ENCODE results near the gene TMEM50A.
"Not testable (repeated sequence)": the region's sequence is repeated elsewhere in the genome, so short reads cannot be mapped to it uniquely, and the experiment has no call there.

Gene TMEM50A

DNA sequence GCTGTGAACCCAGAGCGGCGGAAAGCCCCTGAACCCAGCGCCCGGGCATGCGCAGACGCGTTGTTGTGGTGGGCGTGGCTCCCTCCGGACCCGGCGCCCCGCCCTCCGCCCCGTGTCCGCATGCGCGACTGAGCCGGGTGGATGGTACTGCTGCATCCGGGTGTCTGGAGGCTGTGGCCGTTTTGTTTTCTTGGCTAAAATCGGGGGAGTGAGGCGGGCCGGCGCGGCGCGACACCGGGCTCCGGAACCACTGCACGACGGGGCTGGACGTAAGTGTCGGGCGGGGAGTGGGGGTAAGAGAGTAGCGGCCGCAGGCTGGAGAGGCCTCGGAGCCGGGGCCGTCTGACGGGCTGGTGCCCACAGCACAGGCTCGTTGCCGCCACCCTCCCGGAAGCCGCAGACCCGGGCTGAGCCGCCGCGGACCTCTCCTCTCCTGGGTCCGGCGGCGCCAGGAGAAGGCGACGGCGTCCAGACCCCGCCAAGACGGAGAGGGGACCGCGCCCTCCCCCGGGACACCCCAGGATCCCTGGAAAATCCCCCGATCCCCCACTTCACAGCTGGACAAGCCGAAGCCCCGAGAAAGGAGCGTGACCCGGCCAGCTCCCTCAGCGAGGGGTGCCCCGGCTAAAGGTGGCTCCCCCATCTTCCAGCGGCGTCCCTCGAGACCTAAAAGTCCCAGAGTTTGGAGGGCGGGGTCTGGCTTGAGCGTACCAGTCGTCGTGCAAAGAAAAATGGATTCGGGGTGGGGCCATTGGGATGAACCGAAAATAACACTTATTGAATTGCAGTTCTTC is at the start of gene TMEM50A:
TMEM50A (plus strand) TSS at position 147 of the 794 bp plus-strand sequence. CDS start 2,153 bp downstream, outside the sequence.
- no peaks in the 10 kb centered on the region for H3K9me3 ChIP-seq (ENCODE audit: control insufficient read depth in 1 of 2, low read length in 2 of 2)
- H3K27ac ChIP-seq (ENCODE audit: low read length) = peak within 1 kb of the TSS; percentile 91
- peak within 1 kb of the TSS; percentile 86 to 89 for H3K4me3 ChIP-seq (ENCODE audit: low read depth in 1 of 2, low read length in 2 of 2)
- peaks cover 5 to 6% of the 10 kb centered on the region in 2 donors for H3K36me3 ChIP-seq (ENCODE audit: control insufficient read depth in 1 of 2, insufficient read depth in 2 of 2, low read length in 2 of 2)
- peaks cover 14 to 18% of the 10 kb centered on the region in 2 donors for H3K4me1 ChIP-seq (ENCODE audit: control insufficient read depth in 1 of 2, insufficient read depth in 2 of 2, low read length in 2 of 2)
- H3K27me3 ChIP-seq (ENCODE audit: low read depth, low read length) = no peaks in the 10 kb centered on the region

DNA sequence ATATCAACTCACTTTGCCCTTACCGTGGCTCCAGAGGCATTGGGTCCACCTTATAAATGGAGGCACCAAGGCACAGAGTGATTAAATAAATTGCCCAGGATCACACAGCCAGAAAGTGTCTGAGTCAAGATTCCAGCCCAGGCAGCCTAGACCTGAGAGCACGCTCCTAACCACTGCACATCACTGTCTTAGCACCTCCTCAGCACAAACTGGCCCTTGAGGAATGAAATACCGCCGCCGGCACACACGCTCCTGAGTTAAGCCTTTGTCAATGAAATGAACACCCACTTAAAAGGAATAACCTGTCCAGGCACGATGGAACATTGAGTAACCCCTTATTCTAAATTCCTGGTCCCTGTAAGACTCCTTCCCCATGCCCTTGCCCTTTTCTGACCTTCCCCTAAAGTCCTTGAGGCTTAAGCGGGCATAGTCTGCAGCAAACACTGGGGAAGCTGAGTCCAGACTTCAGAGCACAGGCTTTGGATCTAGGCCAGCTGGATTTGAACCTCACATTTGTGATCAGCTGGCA is 49.5 kb upstream of the TMEM50A start:
- H3K4me1 ChIP-seq (ENCODE audit: control insufficient read depth in 1 of 2, insufficient read depth in 2 of 2, low read length in 2 of 2); H3K36me3 ChIP-seq (ENCODE audit: control insufficient read depth in 1 of 2, insufficient read depth in 2 of 2, low read length in 2 of 2); H3K9me3 ChIP-seq (ENCODE audit: control insufficient read depth in 1 of 2, low read length in 2 of 2); H3K4me3 ChIP-seq (ENCODE audit: low read depth in 1 of 2, low read length in 2 of 2); H3K27ac ChIP-seq (ENCODE audit: low read length); H3K27me3 ChIP-seq (ENCODE audit: low read depth, low read length): not testable (repeated sequence)

DNA sequence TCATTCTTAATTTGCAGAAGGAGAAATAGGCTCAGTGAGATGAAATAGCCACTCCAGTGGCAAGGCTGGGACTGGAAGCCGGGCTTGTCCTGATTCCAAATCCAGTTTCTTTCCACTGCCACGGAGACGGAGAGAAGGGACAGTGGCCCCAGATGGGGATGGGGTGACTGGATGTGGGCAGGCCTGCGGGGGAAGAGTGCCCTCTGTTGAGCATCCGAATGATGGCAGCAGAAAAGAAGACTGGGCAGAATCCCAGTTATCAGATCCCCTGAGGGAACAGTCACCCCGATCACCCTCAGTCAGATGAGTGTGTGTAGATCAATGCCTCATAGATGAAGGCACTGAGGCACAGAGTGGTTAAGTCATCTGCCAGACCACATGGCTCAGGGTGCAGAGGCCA is 48.1 kb upstream of the TMEM50A start:
- H3K36me3 ChIP-seq (ENCODE audit: control insufficient read depth in 1 of 2, insufficient read depth in 2 of 2, low read length in 2 of 2); H3K27me3 ChIP-seq (ENCODE audit: low read depth, low read length); H3K4me3 ChIP-seq (ENCODE audit: low read depth in 1 of 2, low read length in 2 of 2); H3K4me1 ChIP-seq (ENCODE audit: control insufficient read depth in 1 of 2, insufficient read depth in 2 of 2, low read length in 2 of 2); H3K27ac ChIP-seq (ENCODE audit: low read length); H3K9me3 ChIP-seq (ENCODE audit: control insufficient read depth in 1 of 2, low read length in 2 of 2): not testable (repeated sequence)

DNA sequence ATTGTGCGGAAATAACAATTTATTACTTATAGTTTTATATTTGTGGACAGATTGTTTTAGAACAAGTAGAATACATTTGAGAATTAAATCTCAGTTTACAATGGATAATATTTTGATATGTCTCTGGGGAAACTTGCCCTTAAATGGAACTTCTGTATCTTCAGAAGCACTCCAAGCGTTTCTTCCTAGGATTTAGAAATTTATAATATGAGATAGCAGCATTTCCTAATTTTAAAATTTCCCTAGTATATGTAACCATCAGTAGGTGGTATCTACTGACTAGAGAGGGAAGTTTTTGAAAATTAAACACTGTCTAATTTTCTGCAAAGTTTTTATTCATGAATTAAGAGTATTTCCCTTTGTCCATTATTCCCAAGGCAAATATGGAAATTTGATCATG is 44.7 kb upstream of the TMEM50A start:
- not testable (repeated sequence) for H3K4me1 ChIP-seq (ENCODE audit: control insufficient read depth in 1 of 2, insufficient read depth in 2 of 2, low read length in 2 of 2); H3K27me3 ChIP-seq (ENCODE audit: low read depth, low read length); H3K9me3 ChIP-seq (ENCODE audit: control insufficient read depth in 1 of 2, low read length in 2 of 2); H3K4me3 ChIP-seq (ENCODE audit: low read depth in 1 of 2, low read length in 2 of 2); H3K36me3 ChIP-seq (ENCODE audit: control insufficient read depth in 1 of 2, insufficient read depth in 2 of 2, low read length in 2 of 2); H3K27ac ChIP-seq (ENCODE audit: low read length)

DNA sequence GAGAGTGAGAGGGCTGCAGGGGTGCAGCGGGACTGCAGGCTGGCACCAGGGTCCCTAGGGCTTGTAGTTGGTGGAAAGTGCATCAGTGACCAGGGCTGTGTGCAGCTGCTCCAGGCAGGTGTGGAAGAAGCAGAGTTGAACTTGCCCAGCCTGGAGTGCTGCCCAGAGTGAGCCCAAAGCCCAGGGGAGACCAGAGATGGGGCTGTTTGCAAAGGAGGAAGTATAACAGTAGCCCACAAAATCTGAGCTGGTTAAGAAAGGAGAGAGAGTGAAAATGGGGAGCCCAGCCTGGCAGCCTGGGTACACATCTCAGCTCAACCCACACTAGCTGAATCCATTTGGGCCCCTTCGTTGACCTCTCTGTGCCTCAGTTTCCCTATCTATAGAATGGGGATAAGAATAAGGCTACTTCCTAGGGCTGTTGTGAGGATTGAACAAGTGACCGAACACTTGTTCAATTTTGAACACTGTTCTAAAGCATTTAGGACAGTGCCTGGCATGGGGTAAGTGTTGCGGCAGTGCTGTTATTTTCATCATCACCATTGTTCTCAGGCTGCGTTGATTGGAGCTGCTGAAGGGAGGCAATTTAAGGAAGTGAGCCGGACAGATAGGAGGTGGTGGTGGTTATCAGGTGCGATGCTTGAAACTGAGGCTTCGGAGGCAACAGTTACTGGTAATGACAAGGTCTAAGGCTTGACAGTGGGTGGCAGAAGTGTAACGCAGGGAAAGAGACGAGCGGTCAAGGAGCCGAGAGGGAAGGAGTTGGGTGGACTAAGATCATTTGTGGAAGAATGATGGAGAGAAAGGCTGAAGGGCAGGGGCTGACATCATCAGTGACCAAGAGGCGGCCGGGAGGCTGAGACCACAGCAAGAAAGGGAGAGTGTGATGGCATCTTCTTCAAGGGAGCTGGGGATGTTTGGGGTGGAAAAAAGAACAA is 43.0 kb upstream of the TMEM50A start:
- not testable (repeated sequence) for H3K27me3 ChIP-seq (ENCODE audit: low read depth, low read length); H3K9me3 ChIP-seq (ENCODE audit: control insufficient read depth in 1 of 2, low read length in 2 of 2); H3K4me3 ChIP-seq (ENCODE audit: low read depth in 1 of 2, low read length in 2 of 2); H3K36me3 ChIP-seq (ENCODE audit: control insufficient read depth in 1 of 2, insufficient read depth in 2 of 2, low read length in 2 of 2); H3K4me1 ChIP-seq (ENCODE audit: control insufficient read depth in 1 of 2, insufficient read depth in 2 of 2, low read length in 2 of 2); H3K27ac ChIP-seq (ENCODE audit: low read length)

DNA sequence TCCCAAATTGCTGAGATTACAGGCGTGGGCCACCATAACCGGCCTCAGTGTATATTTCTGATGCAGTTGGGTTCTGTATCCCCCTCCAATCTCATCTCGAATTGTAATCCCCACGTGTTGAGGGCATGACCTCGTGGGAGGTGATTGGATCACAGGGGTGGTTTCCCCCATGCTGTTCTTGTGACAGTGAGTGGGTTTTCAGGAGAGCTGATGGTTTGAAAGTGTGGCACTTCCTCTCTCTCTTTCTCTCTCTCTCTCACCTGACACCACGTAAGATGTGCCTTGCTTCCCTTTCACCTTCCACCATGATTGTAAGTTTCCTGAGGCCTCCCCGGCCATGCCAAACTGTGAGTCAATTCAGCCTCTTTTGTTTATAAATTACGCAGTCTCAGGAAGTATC is 41.6 kb upstream of the TMEM50A start:
- not testable (repeated sequence) for H3K27me3 ChIP-seq (ENCODE audit: low read depth, low read length); H3K27ac ChIP-seq (ENCODE audit: low read length); H3K36me3 ChIP-seq (ENCODE audit: control insufficient read depth in 1 of 2, insufficient read depth in 2 of 2, low read length in 2 of 2)

DNA sequence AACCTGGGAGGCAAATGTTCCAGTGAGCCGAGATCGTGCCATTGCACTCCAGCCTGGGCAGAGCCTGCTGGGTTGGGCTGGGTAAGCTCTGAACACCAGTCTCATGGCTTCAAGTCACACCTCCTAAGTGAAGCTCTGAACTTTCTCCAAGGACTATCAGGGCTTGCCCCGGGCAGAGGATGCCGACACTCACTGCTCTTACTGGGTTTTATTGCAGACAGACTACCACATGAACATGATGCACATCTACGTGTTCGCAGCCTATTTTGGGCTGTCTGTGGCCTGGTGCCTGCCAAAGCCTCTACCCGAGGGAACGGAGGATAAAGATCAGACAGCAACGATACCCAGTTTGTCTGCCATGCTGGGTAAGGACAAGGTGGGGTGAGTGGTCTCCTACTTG is 37.4 kb upstream of the TMEM50A start:
- H3K27me3 ChIP-seq (ENCODE audit: low read depth, low read length); H3K4me1 ChIP-seq (ENCODE audit: control insufficient read depth in 1 of 2, insufficient read depth in 2 of 2, low read length in 2 of 2); H3K27ac ChIP-seq (ENCODE audit: low read length); H3K9me3 ChIP-seq (ENCODE audit: control insufficient read depth in 1 of 2, low read length in 2 of 2); H3K4me3 ChIP-seq (ENCODE audit: low read depth in 1 of 2, low read length in 2 of 2); H3K36me3 ChIP-seq (ENCODE audit: control insufficient read depth in 1 of 2, insufficient read depth in 2 of 2, low read length in 2 of 2): not testable (repeated sequence)

More for the DNA sequence above, 41.6 kb upstream of the TMEM50A start:
- H3K4me3 ChIP-seq (ENCODE audit: low read depth in 1 of 2, low read length in 2 of 2); H3K9me3 ChIP-seq (ENCODE audit: control insufficient read depth in 1 of 2, low read length in 2 of 2); H3K4me1 ChIP-seq (ENCODE audit: control insufficient read depth in 1 of 2, insufficient read depth in 2 of 2, low read length in 2 of 2): not testable (repeated sequence)

DNA sequence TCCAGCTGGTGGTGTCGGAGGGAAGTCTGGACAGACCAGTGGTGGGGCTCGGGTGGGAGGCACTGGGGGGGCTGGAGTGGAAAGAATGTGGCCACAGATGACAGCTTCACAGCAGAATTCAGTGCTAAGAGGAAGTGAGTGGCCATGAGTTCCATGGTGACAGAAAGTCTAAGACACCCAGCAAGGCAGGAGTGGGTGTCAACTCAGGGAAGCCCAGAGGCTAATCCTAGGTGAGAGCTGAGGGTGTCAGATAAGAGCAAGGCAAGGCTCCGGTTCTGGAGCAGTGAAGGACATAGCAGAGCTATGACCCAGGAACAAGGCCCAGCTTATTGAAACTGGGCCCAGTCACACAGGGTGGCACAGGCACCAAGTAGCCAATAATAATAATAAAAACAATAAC is 35.8 kb upstream of the TMEM50A start:
- H3K4me1 ChIP-seq (ENCODE audit: control insufficient read depth in 1 of 2, insufficient read depth in 2 of 2, low read length in 2 of 2); H3K27me3 ChIP-seq (ENCODE audit: low read depth, low read length); H3K9me3 ChIP-seq (ENCODE audit: control insufficient read depth in 1 of 2, low read length in 2 of 2); H3K36me3 ChIP-seq (ENCODE audit: control insufficient read depth in 1 of 2, insufficient read depth in 2 of 2, low read length in 2 of 2); H3K4me3 ChIP-seq (ENCODE audit: low read depth in 1 of 2, low read length in 2 of 2); H3K27ac ChIP-seq (ENCODE audit: low read length): not testable (repeated sequence)

DNA sequence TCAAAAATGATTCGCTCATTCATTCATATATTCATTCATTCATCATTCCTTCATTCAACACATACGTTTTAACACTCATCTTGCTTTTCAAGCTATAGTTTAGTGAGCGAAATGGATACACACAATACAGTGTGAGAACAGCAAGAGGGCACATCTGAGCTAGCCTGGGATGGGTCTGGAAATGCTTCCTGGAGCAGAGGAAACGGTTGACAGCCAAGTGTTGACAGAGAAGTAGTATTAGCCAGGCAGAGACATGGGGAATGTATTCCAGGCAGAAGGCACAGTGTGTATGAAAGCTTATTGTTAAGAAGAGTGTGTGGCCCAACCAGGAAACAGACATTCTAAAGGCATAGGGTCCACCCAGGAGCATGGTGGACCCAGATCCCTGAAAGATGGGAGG is 33.2 kb upstream of the TMEM50A start:
- not testable (repeated sequence) for H3K4me3 ChIP-seq (ENCODE audit: low read depth in 1 of 2, low read length in 2 of 2); H3K27ac ChIP-seq (ENCODE audit: low read length); H3K27me3 ChIP-seq (ENCODE audit: low read depth, low read length); H3K9me3 ChIP-seq (ENCODE audit: control insufficient read depth in 1 of 2, low read length in 2 of 2); H3K36me3 ChIP-seq (ENCODE audit: control insufficient read depth in 1 of 2, insufficient read depth in 2 of 2, low read length in 2 of 2); H3K4me1 ChIP-seq (ENCODE audit: control insufficient read depth in 1 of 2, insufficient read depth in 2 of 2, low read length in 2 of 2)

DNA sequence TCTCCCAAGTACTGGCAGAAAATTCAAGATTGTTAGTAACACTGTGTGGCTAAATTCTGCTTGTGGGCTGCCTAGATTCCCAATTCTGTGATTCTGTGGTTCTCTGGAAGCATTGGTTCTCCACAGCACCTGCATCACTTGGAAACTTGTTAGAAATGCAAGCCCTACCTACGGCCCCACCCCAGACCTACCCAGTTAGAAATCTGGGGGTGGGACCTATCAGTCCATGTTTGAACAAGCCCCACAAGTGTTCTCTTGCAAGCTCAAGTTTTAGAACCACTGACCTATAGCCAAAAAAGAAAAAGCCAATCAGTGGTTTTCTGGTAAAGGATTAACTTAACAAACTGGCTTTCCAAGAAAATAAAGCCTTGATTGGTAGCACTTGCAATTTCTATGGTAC is 30.0 kb upstream of the TMEM50A start:
- not testable (repeated sequence) for H3K9me3 ChIP-seq (ENCODE audit: control insufficient read depth in 1 of 2, low read length in 2 of 2); H3K4me3 ChIP-seq (ENCODE audit: low read depth in 1 of 2, low read length in 2 of 2); H3K27ac ChIP-seq (ENCODE audit: low read length); H3K4me1 ChIP-seq (ENCODE audit: control insufficient read depth in 1 of 2, insufficient read depth in 2 of 2, low read length in 2 of 2); H3K36me3 ChIP-seq (ENCODE audit: control insufficient read depth in 1 of 2, insufficient read depth in 2 of 2, low read length in 2 of 2); H3K27me3 ChIP-seq (ENCODE audit: low read depth, low read length)

DNA sequence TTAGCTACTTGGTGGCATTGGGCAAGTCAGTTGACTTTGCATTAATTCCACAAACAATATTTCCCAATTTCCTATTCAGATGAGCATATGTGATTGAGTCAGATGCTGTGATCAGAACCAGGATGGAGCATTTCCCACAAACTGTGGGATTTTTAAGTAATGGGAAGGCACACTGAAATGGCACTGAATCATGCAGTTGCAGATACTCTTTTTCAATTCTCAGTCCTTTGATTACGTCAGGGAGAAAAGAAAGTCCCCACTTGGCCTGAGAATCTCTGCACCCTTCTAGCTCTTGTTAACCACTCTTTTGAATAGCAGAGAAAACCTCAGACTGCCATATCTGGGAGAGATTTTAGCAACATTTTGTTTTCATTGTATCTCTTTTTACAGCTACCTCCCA is 29.0 kb upstream of the TMEM50A start:
- not testable (repeated sequence) for H3K4me3 ChIP-seq (ENCODE audit: low read depth in 1 of 2, low read length in 2 of 2); H3K27ac ChIP-seq (ENCODE audit: low read length); H3K27me3 ChIP-seq (ENCODE audit: low read depth, low read length); H3K4me1 ChIP-seq (ENCODE audit: control insufficient read depth in 1 of 2, insufficient read depth in 2 of 2, low read length in 2 of 2); H3K9me3 ChIP-seq (ENCODE audit: control insufficient read depth in 1 of 2, low read length in 2 of 2); H3K36me3 ChIP-seq (ENCODE audit: control insufficient read depth in 1 of 2, insufficient read depth in 2 of 2, low read length in 2 of 2)
